Measurements from ENCODE around the gene RABGAP1L. TPM values are rescaled to one million over a fixed set of nuclear protein-coding genes. Genes with fewer than 3 reads are reported as not detected.

RABGAP1L gene
- total and polyA plus RNA-seq, 4 donors, result 4.8 to 53.5 (median 18.8) TPM

DNA sequence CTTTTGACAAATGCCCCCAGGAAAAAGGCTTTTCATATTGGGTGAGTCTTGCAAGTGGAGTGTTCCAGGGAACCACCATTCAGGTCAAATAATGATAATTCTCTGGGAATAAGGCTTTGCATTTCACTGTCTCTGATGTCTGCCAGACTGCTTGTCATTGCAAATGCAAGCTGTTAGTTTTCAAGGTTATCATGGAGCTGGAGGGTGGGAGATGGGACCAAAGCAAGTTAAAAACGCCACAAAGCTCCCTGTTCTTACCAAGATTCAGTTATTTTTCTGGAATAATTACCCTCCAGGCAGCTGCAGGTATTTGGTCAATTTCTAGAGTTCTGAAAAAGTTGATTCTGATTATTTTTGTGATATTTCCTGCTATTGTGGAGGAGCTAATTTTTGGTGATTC lies 498.6 kb downstream of the RABGAP1L start:
- no peak for DNase-seq (ENCODE audit: low spot score)
- Histone ChIP-seq H3K9ac (ENCODE audit: low read depth in 1 of 2, low read length in 2 of 2) (no peak overlapping the region), H3K36me3 (ENCODE audit: control insufficient read depth in 4 of 4, insufficient read depth in 3 of 4, low read depth in 1 of 4, low read length in 3 of 4) (no peaks in the 10 kb centered on the region), H3K4me1 (ENCODE audit: control insufficient read depth in 4 of 4, insufficient read depth in 4 of 4, low read length in 3 of 4) (peaks cover 0 to 5% (median 2%) of the 10 kb centered on the region in 4 donors), H3K9me3 (ENCODE audit: control insufficient read depth in 4 of 4, low read length in 3 of 4) (no peaks in the 10 kb centered on the region), H3K27me3 (ENCODE audit: control insufficient read depth in 4 of 4, insufficient read depth in 4 of 4, low read length in 3 of 4) (no peaks in the 10 kb centered on the region), H3K27ac (ENCODE audit: low read depth in 1 of 2, low read length in 2 of 2) (no peak overlapping the region), H3K4me3 (ENCODE audit: low read depth in 1 of 3, low read length in 3 of 3) (no peak overlapping the region)
- TF ChIP-seq GABPA (IDR thresholded peaks at IDR 0.05 in 1 of 2, conservative IDR thresholded peaks at IDR 0.05 in 1 of 2) (no peak), HNF4G (IDR thresholded peaks at IDR 0.05) (no peak), RXRA (IDR thresholded peaks at IDR 0.05) (no peak)
- WGBS, result 91% methylated on average over 1 of the region's 1 CpG

- Histone ChIP-seq H3K9me3 (ENCODE audit: control insufficient read depth in 4 of 4, low read length in 3 of 4) (no peaks in the 10 kb centered on the region), H3K27ac (ENCODE audit: low read depth in 1 of 2, low read length in 2 of 2) (no peak overlapping the region), H3K4me3 (ENCODE audit: low read depth in 1 of 3, low read length in 3 of 3) (no peak overlapping the region), H3K4me1 (ENCODE audit: control insufficient read depth in 4 of 4, insufficient read depth in 4 of 4, low read length in 3 of 4) (peaks cover 0 to 5% (median 2%) of the 10 kb centered on the region in 4 donors), H3K9ac (ENCODE audit: low read depth in 1 of 2, low read length in 2 of 2) (no peak overlapping the region), H3K27me3 (ENCODE audit: control insufficient read depth in 4 of 4, insufficient read depth in 4 of 4, low read length in 3 of 4) (no peaks in the 10 kb centered on the region), H3K36me3 (ENCODE audit: control insufficient read depth in 4 of 4, insufficient read depth in 3 of 4, low read depth in 1 of 4, low read length in 3 of 4) (no peaks in the 10 kb centered on the region)
- WGBS, result 98% methylated on average over 3 of the region's 3 CpGs
- no peak for TF ChIP-seq FOXA1 (IDR thresholded peaks at IDR 0.05)
- no peak for TF ChIP-seq FOXA2 (IDR thresholded peaks at IDR 0.05)
- no peak for TF ChIP-seq RAD21 (IDR thresholded peaks at IDR 0.05)
- TF ChIP-seq, protein P1, sequence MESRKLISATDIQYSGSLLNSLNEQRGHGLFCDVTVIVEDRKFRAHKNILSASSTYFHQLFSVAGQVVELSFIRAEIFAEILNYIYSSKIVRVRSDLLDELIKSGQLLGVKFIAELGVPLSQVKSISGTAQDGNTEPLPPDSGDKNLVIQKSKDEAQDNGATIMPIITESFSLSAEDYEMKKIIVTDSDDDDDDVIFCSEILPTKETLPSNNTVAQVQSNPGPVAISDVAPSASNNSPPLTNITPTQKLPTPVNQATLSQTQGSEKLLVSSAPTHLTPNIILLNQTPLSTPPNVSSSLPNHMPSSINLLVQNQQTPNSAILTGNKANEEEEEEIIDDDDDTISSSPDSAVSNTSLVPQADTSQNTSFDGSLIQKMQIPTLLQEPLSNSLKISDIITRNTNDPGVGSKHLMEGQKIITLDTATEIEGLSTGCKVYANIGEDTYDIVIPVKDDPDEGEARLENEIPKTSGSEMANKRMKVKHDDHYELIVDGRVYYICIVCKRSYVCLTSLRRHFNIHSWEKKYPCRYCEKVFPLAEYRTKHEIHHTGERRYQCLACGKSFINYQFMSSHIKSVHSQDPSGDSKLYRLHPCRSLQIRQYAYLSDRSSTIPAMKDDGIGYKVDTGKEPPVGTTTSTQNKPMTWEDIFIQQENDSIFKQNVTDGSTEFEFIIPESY (IDR thresholded peaks at IDR 0.05), result no peak
- TF ChIP-seq GABPA (IDR thresholded peaks at IDR 0.05 in 1 of 2, conservative IDR thresholded peaks at IDR 0.05 in 1 of 2), result no peak
- no peak for TF ChIP-seq REST (IDR thresholded peaks at IDR 0.05)
- TF ChIP-seq TAF1 (conservative IDR thresholded peaks at IDR 0.05), result no peak
- no peak for TF ChIP-seq RXRA (IDR thresholded peaks at IDR 0.05)
- DNase-seq (ENCODE audit: low spot score), result no peak
These were observed 500.5 kb downstream of the RABGAP1L start for GRCh38 chr1:174659823-174660222.

- WGBS, result 96% methylated on average over 1 of the region's 1 CpG
- Histone ChIP-seq H3K36me3 (ENCODE audit: control insufficient read depth in 4 of 4, insufficient read depth in 3 of 4, low read depth in 1 of 4, low read length in 3 of 4) (no peaks in the 10 kb centered on the region), H3K27ac (ENCODE audit: low read depth in 1 of 2, low read length in 2 of 2) (no peak overlapping the region), H3K27me3 (ENCODE audit: control insufficient read depth in 4 of 4, insufficient read depth in 4 of 4, low read length in 3 of 4) (no peaks in the 10 kb centered on the region), H3K9me3 (ENCODE audit: control insufficient read depth in 4 of 4, low read length in 3 of 4) (no peaks in the 10 kb centered on the region), H3K9ac (ENCODE audit: low read depth in 1 of 2, low read length in 2 of 2) (no peak overlapping the region), H3K4me1 (ENCODE audit: control insufficient read depth in 4 of 4, insufficient read depth in 4 of 4, low read length in 3 of 4) (peaks cover 0 to 5% (median 2%) of the 10 kb centered on the region in 4 donors), H3K4me3 (ENCODE audit: low read depth in 1 of 3, low read length in 3 of 3) (no peak overlapping the region)
- no peak for DNase-seq (ENCODE audit: low spot score)
- TF ChIP-seq YY1 (IDR thresholded peaks at IDR 0.05) (no peak), NR2F2 (IDR thresholded peaks at IDR 0.05) (no peak), FOXA1 (IDR thresholded peaks at IDR 0.05) (no peak), JUND (IDR thresholded peaks at IDR 0.05) (no peak), TAF1 (conservative IDR thresholded peaks at IDR 0.05) (no peak), SP1 (IDR thresholded peaks at IDR 0.05) (no peak), RXRA (IDR thresholded peaks at IDR 0.05) (no peak), FOXA2 (IDR thresholded peaks at IDR 0.05) (no peak), HNF4A (conservative IDR thresholded peaks at IDR 0.05) (no peak), CTCF (IDR thresholded peaks at IDR 0.05; ENCODE audit: low read depth, low read length, missing input control) (no peak), EGR1 (IDR thresholded peaks at IDR 0.05; ENCODE audit: low read depth in 2 of 2) (no peak), HNF4G (IDR thresholded peaks at IDR 0.05) (no peak), GABPA (IDR thresholded peaks at IDR 0.05 in 1 of 2, conservative IDR thresholded peaks at IDR 0.05 in 1 of 2) (no peak)
- TF ChIP-seq, protein P1 (IDR thresholded peaks at IDR 0.05), result no peak
- TF ChIP-seq, protein P2, sequence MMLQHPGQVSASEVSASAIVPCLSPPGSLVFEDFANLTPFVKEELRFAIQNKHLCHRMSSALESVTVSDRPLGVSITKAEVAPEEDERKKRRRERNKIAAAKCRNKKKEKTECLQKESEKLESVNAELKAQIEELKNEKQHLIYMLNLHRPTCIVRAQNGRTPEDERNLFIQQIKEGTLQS (IDR thresholded peaks at IDR 0.05), result no peak
- TF ChIP-seq, protein P3, sequence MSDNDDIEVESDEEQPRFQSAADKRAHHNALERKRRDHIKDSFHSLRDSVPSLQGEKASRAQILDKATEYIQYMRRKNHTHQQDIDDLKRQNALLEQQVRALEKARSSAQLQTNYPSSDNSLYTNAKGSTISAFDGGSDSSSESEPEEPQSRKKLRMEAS (IDR thresholded peaks at IDR 0.05), result no peak
These were observed 501.2 kb downstream of the RABGAP1L start for GRCh38 chr1:174660476-174660875.

Measured in liver (tissue), 9 donors.